Endothelial cell of umbilical vein (primary cell): ENCODE measurements around the gene NBEAL2.

Experiments
- CTCF ChIP-seq, 2 donors: IDR thresholded peaks; 1 replicate in 1 of 2; 2 replicates in 1 of 2; pipeline ENCODE4 v1.5.1; 2011; ENCODE audit warnings: low read length in 2 of 2, mild to moderate bottlenecking in 2 of 2, moderate library complexity in 2 of 2, control low read depth in 1 of 2, inconsistent platforms in 1 of 2, low read depth in 1 of 2; ENCODE audit not compliant: insufficient read depth in 1 of 2; ENCODE audit errors: extremely low read depth in 1 of 2
- EZH2 ChIP-seq: IDR thresholded peaks from 2 replicates; pipeline ENCODE4 v1.6.1; 2012; ENCODE audit warnings: borderline replicate concordance, low read depth, mild to moderate bottlenecking, moderate library complexity, low read length, inconsistent platforms; ENCODE audit not compliant: severe bottlenecking
- FOS ChIP-seq: IDR thresholded peaks from 2 replicates; pipeline ENCODE4 v1.6.1; 2011; ENCODE audit warnings: mild to moderate bottlenecking, low read length, moderate library complexity, borderline replicate concordance; ENCODE audit not compliant: insufficient read depth
- JUN ChIP-seq: IDR thresholded peaks from 2 replicates; pipeline ENCODE4 v1.6.1; 2011; ENCODE audit warnings: borderline replicate concordance, low read depth; ENCODE audit not compliant: insufficient read length, insufficient read depth
- MAX ChIP-seq: IDR thresholded peaks from 2 replicates; pipeline ENCODE4 v1.6.1; 2011; ENCODE audit not compliant: insufficient read depth, insufficient read length
- POLR2A ChIP-seq: IDR thresholded peaks from 2 replicates; pipeline ENCODE4 v1.6.1; 2012; ENCODE audit warnings: low read depth, mild to moderate bottlenecking, control low read depth, low read length
- POLR2AphosphoS5 ChIP-seq: IDR thresholded peaks from 2 replicates; pipeline ENCODE4 v1.6.1; 2012; ENCODE audit warnings: low read depth, mild to moderate bottlenecking, control low read depth, low read length, moderate library complexity; ENCODE audit not compliant: insufficient read depth

GRCh38 chr3:47003461-47004368 is 24.2 kb downstream of the NBEAL2 start:
- TF ChIP-seq CTCF (IDR thresholded peaks at IDR 0.05; ENCODE audit: extremely low read depth in 1 of 2, insufficient read depth in 1 of 2, low read depth in 1 of 2, low read length in 2 of 2) (no peak), EZH2 (no peak), JUN (no peak), POLR2A (no peak), POLR2AphosphoS5 (no peak), MAX (no peak), FOS (no peak)
